Smooth muscle cell of the brain vasculature (primary cell): ENCODE data around the gene KCNQ1.

Source experiments
- DNase-seq: peaks from one replicate; pipeline ENCODE4 v3.0.0-alpha.2; 2012; ENCODE audit warnings: low read depth, low spot score

The KCNQ1 gene

DNA sequence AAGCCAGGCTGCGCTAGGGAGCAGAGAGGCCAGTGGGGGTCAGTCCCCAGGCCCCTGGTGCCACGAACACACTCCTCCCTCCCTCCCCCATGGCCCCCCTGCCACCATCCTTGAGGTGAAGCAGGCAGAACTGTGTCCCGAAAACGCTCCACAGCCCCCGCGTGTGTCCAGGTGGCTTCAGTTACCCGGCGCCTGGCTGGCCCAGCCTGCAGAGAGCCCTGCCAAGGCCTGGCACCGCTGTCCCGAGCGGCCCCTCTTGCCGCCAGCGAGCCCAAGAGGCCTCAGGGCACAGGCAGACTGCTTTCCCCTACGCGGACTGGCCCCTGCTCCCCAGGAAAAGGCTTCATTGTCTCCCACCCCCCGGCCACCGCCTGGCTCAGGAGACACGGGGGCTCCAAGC is 413.1 kb downstream of the KCNQ1 start:
- DNase-seq: no peak

DNA sequence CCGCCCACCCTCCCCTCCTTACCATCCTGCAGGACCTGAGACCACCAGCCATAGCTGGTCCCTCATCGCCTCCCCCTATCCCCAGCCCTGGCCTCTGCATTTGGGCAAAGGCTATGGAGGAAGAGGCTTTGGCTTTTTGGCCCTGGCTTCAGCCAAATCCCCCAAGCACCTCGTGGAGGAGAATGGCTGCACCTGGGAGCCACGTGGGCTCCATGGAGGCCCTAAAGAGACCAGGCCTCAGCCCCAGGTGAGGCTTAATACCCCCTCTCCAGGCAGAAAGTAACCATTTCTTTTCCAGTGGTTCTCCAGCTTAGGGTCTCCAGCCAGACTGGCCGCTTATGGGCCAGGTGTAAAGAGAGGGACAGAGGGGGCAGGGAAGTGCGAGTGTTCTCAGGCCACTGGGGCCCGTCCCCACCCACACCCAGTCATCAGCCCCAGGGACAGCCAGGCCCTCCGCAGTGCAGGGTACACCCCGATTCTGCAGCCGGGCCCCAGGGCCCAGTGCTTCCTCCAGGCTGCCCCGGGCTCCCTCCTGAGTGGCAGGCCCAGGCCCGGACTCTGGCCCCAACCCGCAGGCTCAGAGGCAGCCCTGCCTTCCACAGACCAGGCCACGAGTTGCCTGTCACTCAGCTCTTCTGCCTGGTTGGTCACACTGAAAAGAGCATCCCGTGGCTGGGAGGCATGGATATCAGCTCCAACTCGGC is 414.3 kb downstream of the KCNQ1 start:
- no peak for DNase-seq

DNA sequence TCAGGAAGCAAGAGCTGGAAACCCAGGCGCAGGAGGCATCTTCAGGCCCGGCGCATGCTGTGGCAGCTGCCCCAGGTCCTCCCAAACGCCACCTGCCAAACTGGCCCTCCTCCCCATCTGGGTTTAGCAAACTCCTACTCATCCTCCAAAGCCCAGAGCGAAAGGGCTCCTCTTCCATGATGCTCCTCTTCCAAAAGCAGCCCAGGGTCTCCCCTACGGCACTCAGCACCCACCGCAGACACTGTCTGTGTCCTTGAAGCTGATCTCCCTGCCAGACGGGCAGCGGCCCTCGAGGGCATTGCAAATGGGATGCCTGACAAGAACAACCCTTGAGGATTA is 414.9 kb downstream of the KCNQ1 start:
- DNase-seq: no peak

DNA sequence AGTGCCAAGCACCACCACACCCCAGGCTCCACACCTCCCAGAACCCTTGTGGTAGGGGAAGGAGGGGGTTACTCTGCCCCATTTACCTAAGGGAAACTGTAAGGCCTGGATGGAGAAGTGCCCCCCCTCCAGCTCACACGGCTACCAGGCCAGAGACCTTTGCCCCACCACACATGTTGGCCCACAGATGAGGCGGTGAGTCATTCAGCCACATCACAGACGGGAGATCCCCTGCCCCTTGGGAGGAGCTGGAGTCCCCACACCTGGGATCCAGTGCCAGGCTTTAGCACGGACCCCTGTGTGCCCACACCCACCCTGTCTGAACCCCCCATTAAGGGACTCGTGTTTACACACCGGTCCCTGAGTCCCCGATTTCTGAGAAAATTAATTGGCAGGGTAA is 415.8 kb downstream of the KCNQ1 start:
- DNase-seq: no peak

DNA sequence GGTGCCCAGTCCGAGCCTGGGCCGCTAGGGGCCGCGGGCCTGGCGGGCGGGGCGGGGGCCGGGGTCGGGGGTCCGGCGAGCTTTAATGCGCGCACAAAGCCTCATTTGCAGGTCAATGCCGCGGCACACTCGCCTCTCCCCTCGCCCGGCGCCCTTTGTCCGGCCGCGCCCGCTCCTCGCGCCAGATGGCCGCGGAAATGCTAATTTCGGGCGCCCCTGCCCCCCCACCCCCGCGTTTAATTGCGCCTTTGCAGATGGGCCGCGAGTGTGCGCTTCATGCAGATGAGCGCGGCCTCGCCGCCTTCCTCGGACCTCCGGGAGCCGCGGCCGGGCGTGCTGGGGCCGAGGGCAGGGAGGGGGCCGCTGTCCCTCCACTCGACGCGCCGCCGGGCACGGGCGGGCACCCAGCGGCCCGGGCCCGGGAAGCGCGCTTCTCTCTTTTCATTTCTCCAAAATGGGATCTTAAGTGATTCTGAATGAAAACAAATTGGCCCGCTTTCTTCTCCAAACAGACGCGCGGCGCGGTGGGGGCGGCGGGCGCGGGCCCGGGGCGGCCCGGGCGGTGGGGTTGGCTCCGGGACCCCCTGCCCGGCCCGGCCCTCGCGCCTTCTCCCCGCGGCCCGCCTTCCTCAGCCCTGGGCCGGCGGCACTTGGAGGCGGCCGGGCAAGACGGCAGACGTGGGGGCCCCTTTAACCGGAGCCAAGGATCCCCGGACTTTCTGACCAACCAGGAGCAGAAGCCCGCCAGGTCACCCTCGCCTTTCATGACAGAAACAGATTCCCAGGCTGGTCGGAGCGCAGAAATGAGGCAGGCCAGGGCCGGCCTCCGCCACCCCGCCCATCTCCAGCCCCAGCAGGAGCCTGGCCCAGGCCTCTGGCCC is 417.8 kb downstream of the KCNQ1 start:
- DNase-seq: no peak

DNA sequence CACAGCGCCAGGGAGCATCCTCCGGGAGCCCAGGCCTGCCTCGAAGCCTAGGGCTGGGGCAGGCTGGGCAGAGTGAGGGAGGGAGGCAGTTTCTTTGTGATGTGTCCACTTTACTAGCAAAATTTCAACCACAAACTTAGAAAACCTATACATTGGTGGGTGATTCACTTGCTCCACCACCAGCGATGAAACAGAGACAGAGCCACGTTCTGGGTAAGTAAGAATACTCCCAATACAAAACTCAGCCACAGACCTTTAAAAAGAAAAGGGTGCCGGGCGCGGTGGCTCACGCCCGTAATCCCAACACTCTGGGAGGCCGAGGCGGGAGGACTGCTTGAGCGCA is 418.4 kb downstream of the KCNQ1 start:
- no peak for DNase-seq

DNA sequence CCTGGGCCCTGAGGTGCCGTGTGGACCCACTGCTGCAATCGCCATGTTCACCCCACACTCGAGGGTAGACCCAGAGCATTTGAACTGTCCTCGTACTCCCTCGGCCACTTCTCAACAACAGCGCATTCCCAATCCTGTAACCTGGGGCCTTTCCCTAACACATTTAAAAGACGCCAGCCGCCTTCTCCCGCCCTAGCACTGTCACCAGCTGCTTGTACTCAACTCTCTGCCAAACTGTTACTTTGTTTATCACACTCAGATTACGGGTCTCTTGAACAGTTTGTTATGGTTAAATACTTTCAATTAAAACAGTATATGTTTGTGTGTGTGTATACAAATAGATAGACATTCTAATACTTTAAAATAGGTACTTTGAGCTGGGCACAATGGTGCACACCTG is 420.1 kb downstream of the KCNQ1 start:
- no peak for DNase-seq

DNA sequence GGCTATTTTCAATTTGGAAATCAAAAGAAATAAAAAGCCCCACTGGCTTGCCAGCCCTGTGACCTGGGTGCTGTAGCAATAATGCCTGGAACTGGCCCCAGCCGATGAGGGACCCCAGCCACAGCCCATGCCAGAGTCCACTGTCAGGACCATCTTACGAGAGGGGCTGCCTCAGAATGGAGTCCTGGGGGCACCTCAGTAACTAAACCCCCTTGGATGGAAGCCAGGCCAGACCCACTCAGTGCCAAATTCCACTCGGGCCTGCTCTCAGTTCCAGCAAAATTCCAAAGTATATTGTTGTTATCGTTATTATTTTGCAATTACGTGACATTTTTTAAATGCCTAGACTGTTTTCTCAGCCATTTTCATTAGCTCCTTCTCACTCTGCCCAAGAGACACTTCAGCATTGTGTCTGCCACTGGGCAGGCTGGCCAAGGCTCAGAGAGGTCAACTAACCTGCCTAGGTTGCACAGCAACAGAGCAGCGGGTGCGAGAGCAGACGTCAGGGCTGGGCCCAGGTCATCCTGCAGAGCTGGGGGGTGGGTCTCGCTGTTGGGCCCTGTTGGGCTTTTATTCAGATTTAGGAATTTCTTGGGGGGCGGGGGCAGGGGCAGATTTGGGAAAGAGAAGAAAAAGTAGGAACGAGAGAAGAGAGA is 421.2 kb downstream of the KCNQ1 start:
- no peak for DNase-seq

DNA sequence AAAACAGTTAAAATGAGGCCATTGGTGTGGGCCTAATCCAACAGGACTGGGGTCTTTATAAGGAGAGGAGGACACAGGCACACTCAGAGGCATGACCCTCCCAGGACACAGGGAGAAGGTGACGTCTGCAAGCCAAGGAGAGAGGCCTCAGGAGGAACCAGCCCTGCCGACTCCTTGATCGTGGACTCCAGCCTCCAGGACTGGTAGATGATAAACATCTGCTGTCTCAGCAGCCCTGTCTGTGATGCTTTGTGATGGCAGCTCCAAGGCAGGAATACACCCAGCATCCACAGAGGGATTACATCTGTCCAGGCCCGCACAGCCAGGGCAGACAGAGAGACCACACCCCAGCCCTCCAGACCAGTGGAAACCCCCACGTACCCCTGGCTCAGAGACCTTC is 422.3 kb downstream of the KCNQ1 start:
- DNase-seq: no peak

DNA sequence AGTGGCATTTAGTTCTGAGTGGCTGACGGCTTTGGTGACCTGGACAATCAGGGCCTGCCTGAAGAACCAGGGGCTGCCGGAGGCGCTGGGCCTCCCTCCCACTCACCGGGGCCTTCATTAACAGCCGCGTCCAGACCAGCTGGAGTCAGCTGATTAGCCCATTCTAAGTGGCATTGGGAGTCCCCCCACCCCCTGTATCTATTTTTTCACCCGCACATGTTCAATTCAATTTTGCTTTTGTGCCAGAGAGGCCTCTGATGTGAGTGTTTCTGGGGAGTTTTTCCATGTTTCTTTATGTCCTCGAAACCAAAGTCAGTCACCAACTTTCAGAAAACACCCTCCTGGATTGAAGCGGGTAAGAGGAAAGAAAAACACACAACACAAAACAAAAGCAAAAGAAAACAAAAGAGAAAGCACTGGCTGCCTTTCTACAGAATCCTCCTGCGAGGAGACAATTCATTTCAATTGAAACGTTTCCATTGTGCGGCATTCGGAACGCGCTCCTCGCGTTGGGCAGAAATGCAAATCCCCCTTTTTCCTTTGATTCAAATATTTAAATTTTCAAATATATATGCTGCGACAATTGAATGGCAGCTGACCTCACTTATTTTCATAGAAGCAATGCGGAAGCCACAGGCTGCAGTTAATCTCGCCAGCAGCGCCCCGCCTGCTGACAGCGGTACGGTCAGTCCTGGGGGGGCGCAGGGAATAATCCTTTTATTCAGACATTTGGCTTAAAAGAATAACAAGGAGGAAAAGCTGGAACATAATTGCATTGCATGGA is 423.1 kb downstream of the KCNQ1 start:
- DNase-seq: no peak

DNA sequence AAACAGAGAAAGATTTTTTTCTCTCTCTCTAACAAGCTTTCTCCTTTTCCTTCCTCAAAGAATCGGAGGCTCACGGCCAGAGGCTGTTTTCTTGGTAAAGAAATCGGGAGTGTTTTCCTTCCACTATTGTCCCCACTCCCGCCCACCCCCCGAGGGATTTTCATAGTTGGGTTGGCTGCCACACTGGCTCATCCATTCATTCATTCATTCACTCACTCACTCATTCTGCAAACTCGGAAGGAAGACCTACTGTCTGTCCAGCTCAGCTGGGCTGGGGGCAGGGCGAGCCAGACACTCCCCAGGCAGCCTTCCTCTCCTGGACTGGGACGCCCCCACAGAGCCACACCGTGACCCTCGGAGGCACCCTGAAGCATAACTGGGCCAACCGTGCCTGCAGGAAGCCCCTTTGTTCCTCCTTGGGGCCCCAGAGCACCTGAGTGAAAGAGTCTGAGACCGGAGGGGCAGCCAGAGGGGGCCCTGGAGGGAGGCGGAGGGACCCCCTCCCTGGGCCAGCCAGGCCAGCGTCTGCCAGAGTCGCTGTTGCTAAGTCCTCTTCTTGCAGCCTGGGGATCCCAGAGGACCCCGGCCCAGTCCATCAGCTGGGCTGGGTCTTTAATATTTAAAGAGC is 423.8 kb downstream of the KCNQ1 start:
- no peak for DNase-seq

DNA sequence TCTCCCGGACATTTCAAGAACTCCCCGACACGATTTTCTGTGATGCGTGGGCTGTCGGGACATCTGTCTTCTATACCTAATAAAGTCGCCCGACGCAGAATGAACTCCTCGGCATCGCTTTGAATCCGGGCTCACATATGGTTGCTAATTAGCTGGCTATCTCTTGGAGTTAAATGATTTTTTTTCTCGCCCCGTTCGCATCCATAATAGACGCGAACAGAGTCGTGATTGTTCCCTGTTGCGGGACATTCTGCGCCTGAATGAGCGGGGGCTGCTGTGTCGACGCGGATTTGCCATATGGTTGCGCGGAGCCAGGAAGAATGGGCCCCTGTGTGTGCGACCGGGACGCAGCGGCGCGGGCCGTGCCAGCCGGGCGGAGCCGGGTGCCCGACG is 424.3 kb downstream of the KCNQ1 start:
- DNase-seq: no peak

DNA sequence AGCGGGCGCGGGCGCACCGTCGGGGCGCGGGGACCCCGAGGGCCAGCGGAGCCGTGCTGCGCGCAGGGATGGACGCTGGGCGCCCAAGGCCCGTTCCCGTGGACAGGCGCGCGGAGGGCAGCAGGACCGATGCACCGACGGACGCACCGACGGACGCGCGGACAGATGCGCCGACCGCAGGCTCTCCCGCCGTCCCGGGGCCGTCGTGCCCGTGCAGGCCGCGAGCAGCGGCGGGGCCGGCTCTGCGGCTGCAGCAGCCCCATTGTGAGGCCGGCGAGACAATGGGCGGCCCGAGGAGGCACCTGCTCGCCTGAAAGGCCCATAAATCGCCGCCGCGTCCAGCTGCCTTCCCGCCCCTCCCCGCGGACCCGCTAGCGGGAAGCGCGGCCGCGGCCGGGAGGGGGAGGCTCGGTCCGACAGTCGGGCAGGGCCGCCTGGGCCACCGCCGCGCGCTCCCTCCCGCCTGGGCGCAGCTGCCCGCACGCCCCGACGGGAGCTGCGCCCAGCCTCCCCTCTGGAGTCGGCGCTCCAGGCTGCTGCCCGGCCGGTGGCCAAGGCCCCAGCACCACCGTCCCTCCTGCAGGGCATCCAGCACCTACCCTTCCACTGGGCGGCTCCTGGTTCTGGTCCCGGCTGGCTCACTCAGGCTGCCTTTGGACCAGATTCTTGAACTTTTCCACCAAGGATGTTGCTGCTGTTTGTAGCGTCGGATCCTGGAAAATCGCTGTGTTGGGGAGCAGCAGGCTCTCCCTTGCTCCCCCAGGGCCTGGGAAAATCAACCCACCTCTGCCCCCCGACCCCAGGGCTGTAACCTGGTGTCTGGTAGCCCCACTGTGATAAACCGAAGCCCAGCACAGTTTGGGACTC is 425.0 kb downstream of the KCNQ1 start:
- no peak for DNase-seq

DNA sequence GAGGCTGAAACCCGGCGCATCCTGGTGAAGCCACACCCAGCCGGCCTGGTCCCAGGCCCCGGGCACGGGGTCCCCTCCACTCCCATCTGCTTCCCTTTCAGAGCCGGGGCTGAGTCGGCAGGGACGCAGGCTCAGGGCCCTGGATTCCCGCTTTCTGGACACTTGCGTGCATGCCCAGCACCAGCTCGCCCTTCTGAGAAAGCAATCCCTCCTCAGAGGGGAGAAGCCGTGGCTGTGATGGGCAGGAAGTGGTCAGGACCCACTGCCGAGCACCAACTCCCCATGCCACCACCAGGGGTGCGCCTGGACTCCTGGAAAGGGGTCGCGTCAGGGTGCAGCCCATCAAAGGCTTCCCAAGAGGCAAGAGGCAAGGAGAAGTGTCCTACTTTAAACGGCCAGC is 425.7 kb downstream of the KCNQ1 start:
- DNase-seq: no peak

DNA sequence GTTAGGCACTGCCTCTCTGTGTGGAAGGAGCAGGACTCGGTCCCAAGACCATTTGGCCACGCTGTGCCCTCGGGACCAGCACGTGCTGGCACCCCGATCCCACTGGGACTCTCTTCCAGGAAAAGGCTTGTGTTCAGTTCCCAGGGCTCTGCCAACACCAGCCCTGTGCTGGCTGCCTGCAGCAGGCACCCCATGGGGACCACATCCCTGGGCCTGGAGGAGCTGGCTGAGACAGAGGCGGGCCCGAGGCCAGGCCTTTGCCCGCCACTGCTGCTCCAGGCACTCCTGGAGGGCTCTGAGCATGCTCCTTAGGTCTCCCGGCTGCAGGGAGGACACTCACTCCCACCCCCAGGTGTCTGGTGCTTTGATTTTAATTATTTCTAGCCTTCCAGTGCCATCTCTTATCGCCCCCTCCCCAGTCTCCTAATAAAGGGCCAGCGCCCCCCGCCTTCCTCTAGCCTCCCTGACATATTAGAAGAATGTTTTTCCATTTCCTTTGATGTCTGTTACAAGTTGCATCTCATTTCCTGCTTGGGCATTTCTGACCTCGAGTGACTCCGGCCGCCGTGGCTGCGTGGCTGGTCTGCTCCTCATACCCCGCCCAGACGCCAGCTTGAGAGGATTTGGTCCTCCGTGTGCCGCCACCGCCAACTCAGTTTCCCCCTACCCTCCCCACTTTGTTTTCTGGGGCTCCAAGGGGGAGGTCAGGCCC is 426.3 kb downstream of the KCNQ1 start:
- DNase-seq: no peak

DNA sequence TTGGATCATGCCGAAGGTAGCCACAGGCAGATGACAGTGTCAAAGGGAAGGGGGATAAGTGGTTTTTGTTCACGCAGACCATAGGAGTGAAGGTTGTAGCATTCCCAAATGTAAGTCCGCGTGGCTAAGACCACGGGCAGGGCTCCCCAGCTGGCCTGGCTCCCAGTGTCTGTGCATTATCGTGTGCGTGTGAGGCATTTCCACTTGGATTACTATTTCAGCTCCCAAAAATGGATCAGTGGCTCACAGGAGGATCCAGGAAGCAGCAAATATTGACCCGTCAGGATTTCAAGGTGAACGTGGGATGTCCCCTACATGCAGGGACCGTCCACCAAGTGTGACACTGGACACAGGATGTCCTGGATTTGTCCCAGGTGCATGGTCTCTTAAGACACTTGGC is 430.2 kb downstream of the KCNQ1 start:
- DNase-seq: no peak

DNA sequence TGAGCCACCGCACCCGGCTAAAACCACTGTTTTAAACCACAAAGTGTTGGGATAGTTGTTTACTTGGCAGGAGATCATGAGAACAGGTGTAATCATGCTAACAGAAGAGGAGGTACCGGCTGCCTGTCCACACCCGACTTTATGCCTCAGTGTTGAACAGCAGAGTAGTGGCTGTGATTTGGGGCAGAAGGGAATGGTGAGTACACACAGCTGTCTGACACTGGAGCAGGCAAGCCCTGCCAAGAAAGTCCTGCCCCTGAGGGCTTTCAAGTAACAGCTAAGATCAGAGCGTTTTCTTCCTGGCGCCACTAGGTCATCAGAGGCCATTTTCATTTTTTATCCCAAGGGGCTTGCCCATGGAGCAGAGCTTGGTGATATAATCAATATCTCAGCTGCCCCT is 432.7 kb downstream of the KCNQ1 start:
- no peak for DNase-seq

DNA sequence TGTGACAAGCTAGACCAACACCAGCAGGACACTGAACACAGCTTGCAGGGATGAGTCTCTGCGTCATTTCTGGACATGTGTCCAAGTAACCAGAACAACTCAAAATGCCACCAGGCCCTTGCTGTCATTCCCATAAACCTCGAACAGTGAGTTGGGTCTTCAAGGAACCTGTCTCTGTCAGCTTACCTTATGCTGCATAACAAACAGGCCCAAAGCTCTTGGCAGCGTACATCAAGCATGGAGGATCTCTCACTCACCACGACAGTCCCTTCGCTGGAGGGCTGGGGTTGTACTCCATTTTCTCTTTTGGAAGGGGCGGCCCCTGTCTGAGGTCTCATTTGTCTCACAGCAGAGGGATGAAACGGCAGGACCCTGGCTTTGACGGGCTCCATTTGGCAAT is 434.0 kb downstream of the KCNQ1 start:
- no peak for DNase-seq

DNA sequence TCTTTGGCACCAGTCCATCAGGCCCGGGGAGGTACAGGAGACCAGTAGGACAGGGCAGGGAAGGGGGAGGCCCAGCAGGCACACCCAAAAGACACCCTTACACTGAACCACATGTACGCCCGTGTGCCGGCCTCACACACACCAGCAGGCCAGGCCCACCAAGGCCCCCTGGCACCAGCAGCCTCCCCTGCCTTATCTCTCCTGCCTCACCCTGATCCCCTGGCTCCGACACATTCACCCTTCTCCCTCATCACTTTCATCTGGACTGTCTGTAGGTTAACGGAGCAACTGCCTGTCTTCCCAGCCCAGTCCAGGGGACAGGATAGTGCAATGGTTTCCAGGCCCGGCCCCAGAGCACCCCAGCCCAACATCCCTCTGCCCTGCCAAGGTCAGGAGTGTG is 435.8 kb downstream of the KCNQ1 start:
- DNase-seq: no peak
